Stimulated activated CD8-positive, alpha-beta memory T cell treated with anti-CD3 and anti-CD28 coated beads, Interleukin-4, amount 100 ng/mL, for 4 hours (primary cell): ENCODE results near the gene PTCRA.
"Not testable (repeated sequence)": the region's sequence is repeated elsewhere in the genome, so short reads cannot be mapped to it uniquely, and the experiment has no call there.

ENCODE experiments used
- DNase-seq, 2 donors: peaks; one replicate each; pipeline ENCODE4 v3.0.0-alpha.2; 2020; ENCODE audit warnings: low read depth in 2 of 2, low spot score in 1 of 2

Gene PTCRA, protein sequence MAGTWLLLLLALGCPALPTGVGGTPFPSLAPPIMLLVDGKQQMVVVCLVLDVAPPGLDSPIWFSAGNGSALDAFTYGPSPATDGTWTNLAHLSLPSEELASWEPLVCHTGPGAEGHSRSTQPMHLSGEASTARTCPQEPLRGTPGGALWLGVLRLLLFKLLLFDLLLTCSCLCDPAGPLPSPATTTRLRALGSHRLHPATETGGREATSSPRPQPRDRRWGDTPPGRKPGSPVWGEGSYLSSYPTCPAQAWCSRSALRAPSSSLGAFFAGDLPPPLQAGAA

DNA sequence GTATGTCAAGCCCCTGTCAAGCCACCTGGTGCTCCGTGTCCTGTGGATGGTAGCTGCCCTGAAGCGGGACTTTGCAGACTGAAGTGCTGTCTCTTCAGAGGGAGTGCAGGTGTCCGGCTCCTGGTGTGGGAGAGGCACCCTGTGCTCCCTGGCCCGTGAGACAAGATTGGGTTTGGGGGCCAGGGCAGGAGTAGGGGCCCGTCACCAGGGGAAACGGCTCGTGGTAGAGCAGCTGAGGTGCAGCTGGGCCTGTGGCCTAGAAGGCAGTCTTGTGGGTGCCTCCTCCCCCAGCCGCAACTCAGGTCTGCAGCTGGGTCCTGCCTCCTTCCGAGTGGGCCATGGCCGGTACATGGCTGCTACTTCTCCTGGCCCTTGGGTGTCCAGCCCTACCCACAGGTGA is at the start of gene PTCRA:
Gene PTCRA, plus strand, starts transcription at position 322 of the 400 bp plus-strand sequence. Its CDS starts 17 bp downstream, at position 339.
- DNase-seq: no peak

DNA sequence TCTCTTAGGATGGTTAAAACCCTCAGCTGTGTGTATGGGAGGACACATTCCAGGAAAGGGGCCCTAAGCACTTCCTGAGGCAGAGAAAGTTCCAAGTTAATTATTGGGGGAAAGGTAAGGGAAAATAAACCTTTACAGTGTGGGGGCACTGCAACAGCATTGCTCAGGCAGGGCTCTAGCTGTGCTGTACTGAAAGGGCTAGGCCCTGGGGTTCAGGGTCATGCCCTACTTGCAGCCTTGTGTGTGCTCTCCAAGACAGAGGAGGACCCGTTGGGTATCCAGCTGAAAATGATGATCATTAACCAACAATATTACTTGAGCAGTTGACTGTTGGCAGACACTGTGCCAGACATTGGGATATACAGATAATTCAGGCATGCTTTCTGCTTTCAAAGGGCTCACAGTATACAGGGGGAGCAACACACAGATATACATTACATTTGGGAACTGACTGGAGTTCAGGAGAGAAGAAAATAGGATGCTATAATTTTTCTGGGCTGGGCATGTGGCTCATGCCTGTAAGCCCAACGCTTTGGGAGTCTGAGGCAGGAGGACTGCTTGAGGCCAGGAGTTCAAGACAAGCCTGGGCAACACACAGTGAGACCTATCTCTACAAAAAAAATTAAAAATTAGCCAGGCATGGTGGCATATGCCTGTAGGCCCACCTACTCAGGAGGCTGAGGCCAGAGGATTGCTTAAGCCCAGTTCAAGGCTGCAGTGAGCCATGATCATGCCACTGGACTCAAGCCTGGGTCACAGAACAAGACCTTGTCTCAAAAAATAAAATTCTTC is 45.5 kb upstream of the PTCRA start:
- no peak for DNase-seq

GRCh38 chr6:42871711-42872110 is 44.1 kb upstream of the PTCRA start:
- DNase-seq: no peak

DNA sequence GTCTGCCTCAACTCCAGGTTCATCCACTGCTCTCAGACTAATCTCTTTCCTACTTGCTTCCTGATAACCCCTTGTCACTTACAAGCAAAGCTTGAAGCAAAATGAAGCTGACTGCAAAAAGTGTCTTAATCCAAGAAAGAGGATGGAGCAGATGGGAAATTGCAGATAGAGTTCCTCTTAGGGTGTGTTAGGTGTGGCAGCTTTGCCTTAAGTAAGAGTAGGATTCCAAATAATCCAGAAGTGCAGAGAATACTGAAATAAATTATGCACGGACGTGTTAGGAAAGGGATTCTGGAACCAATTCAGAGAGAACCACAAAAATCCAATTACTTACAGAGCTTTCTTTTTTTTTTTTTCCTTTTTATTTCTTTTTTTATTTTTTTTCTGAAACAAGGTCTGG is 42.5 kb upstream of the PTCRA start:
- DNase-seq: no peak

GRCh38 chr6:42877695-42878094 is 38.2 kb upstream of the PTCRA start:
- DNase-seq: no peak

DNA sequence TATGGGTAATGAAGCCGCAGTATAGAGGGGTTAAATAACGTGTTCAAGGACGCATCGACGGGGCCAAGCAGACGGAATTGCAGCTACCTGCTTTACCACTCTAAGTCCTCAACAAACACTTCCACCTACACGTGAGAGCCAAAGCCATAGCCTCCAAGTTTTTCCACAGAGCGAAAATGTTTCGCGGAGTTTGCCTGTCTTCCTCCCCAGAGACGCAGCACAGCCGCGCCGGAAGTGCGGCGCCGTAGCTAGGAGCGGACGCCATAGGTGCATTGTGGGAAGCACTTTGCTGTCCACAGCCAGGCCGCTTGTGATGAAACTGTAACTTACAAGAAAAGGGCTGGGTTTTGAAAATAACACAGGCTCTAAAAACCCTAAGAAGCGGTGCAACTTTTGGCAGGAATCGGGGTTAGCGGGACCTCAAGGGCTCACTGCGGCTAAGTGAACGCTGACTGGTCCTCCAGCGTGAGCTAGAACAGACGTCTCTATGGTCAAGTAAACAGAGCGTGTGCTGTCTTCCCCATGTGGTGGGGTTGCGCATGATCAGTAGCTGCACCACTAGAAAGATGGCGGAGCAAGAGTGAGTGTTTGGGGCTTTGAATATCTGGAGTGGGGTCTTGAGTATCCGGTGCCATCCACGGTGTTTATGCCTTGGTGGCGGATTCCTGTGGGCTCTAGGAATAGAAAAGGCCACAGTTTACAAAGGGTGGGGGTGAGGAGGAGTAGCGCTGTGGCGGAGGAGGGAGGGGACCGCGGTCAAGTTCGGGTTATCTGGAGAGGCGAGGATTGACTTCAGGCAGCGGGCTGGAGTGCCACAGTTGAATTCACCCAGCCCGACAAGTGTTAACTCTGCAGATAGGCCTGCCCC is 36.2 kb upstream of the PTCRA start, which contains the start of gene RPL7L1:
Gene RPL7L1, plus strand, starts transcription at position 245 of the 868 bp plus-strand sequence. Its CDS starts 295 bp downstream, at position 540.
- DNase-seq: peak; percentile 65 to 66

- DNase-seq: not testable (repeated sequence)
These were observed 35.5 kb upstream of the PTCRA start for GRCh38 chr6:42880240-42880817.

- DNase-seq: not testable (repeated sequence)
These were observed 35.0 kb upstream of the PTCRA start for GRCh38 chr6:42880871-42881270.

DNA sequence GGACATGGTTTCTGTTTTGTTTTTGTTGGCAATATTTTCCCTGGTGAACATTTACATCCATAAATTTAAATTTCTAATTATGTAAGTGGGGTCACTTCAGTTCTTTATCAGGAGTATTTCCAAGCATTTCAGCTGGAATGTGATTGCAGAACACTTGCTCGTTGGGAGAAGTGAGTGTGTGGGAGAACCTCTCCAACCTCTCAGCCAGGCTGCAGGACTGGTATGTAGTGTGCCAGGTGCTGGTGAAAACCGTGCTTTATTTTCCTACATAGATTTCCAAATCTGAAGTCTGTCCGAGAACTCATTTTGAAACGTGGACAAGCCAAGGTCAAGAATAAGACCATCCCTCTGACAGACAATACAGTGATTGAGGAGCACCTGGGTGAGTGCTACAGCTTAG is 30.2 kb upstream of the PTCRA start:
- no peak for DNase-seq

DNA sequence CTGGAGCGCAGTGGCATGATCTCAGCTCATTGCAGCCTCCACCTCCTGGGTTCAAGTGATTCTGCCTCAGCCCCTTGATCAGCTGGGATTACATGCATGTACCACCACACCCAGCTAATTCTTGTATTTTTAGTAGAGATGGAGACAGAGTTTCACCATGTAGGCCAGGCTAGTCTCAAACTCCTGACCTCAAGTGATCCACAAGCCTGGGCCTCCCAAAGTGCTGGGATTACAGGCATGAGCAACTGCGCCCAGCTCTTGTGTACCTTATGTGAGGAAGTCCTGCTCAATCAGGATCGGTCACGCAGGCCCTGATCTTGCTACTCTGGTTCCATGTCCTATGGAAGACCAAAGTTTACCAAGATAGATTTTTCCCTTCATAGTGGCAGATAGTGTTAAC is 27.7 kb upstream of the PTCRA start:
- not testable (repeated sequence) for DNase-seq

GRCh38 chr6:42889815-42890214 is 26.0 kb upstream of the PTCRA start:
- no peak for DNase-seq

DNA sequence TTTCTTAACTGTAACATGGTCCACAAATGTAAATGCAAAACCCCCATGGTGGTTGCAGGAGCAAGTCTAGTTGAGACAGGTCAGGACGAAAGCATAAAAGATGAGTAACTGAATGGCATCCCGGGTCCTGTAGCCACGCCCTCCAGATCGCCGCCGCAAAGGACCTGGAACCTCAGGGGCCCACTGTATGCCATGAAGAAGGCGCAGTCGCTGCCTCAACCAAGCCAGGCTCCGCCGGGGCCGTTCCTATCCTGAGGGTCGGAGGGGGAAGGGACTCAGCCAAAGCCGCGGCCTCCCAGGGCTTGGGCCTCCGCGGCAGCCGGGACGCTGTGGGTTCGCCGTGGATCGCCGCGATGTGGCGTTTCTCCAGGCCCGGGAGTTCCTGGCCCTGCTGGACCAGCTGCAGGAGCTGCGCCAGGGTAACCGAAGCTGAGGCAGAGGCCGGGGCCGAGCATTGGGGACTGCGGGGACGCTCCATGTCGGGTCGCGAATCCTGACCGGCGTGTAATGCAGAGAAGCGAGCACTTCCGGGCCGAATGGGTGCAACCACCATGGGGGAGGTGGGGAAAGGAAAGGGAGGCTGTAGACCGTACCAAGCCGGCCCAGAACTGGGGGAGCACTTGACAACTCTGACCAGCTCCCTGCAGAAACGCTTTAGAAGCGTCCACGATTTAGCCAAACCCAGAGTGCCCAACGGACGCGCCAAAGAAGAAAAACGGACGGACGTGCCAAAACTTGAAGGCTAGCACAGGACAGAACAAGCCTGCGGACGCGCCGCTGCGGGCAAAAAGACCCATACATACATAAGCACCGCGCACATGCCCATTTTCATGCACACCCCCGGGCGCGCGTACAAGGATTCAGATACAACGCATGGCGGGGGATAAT is 25.3 kb upstream of the PTCRA start:
- peak; percentile 73 to 76 for DNase-seq

DNA sequence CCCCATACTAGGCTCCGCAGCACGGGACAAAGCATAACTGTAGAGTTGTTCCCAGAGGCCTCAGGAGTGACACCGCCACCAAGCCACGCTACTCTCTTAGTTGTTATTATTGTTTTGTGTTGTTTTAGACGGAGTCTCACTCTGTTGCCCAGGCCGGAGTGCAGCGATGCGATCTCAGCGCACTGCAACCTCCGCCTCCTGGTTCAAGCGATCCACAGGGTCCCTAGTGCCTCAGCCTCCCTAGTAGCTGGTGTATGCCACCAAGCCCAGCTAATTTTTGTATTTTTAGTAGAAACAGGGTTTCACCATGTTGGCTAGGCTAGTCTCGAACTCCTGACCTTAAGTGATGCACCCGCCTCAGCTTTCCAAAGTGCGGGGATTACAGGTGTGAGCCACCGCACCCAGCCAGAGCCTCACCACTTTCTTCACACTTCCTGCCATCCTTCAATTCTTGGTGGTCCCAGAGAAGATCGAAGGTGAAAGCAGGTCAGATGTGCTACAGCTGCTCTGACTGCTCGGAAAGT is 24.6 kb upstream of the PTCRA start:
- DNase-seq: no peak

GRCh38 chr6:42894041-42894828 is 21.6 kb upstream of the PTCRA start:
- DNase-seq: not testable (repeated sequence)

DNA sequence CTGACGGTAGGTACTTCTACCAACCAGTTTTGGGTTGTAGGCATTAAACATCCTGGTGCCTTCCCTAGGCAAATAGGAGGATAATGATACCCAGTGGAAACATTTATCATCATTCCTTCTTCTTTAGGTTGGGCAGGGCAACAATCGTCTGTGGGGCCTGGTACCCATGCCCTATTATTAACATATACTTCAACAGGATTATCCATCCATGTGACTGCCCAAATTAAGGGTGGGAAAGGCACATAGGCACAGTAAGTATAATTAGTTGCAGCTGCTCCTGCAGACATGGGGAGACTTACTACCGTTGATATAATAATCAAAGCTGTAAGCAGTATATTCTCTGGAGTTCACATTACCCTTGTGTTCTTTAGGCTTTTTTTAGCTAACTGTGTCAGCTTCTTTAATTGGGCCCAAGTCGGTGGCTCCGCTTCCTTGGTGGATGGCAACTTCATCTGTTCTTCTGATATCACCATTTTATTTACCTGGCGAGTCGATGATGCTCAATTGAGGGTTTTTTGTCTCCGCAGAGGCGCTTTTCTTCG is 19.6 kb upstream of the PTCRA start:
- DNase-seq: no peak

- DNase-seq: peak; percentile 21 to 74
These were observed 16.9 kb upstream of the PTCRA start for GRCh38 chr6:42898891-42899361.

DNA sequence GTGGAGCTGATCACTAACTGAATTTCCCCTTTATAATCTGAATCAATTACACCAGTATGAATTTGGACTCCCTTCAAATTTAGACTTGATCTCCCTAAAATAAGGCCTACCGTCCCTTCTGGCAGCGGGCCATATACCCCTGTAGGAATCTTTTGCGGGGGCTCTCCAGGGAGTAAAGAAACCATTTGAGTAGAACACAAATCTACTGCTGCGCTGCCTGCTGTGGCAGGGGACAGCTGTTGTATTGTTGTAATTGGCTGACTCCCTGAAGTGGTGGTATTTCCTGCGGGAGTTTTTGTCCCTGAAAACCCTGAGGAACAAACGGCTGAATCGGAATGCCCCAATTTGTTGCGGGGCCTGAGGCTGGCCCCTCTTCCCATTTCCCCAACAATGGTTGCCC is 16.0 kb upstream of the PTCRA start:
- DNase-seq: no peak

DNA sequence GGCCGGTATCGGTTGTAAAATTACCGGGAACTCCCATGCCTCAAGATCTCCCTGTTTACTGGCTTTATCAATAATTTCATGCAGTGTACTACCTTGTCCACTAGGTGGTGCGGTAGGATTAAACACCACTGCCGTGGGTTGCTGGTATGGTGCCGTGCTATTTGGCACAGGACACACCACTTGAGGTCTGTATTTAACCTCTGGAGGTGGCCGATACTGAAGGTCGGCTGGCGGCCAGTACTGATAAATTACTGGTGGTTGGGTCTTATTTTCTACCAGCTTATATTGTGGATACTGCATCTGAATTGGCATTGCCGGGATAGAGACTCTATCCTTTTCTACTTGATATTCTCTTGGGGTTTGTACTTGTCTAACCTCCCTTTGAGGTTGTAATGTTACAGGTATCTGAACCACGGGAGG is 14.3 kb upstream of the PTCRA start:
- peak; percentile 26 to 29 for DNase-seq
